Kidney tubule cell (primary cell): ENCODE measurements around the gene ABT1.
"Not testable (repeated sequence)": the region's sequence is repeated elsewhere in the genome, so short reads cannot be mapped to it uniquely, and the experiment has no call there.

Experiments used
- DNase-seq: peaks from one replicate; pipeline ENCODE4 v3.0.0-alpha.2; 2018; ENCODE audit warnings: low spot score

The ABT1 gene

DNA sequence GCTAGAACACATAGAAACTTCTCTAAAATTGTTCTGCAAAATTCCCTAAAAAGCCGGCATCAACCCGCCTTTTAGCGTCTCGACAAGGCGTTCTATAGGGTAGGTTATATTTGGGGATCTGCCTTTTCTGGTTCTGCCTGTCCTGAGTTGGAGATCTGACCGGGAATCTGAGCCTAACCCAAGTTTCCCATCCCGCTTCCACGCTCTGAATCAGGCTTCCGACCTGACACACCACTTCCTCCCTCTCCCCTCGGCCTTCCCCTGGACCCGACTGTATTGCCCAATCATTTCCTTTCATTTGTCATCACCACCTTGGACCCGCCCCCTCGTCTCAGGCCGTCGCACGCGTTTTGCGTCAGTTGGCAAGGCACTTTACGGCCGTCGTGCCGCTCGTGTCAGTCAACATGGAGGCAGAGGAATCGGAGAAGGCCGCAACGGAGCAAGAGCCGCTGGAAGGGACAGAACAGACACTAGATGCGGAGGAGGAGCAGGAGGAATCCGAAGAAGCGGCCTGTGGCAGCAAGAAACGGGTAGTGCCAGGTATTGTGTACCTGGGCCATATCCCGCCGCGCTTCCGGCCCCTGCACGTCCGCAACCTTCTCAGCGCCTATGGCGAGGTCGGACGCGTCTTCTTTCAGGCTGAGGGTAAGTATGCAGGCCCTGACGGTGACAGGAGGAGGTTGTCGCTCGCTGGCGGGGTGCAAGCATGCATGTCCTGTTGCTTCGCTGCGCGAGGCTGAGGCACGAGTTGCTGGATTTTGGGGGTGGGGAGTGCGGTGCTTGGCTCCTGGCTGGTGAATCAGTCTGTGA lies at the start of gene ABT1:
Gene ABT1 (plus strand): TSS at position 375 of the 810 bp plus-strand sequence. CDS start 30 bp downstream, at position 405.
- peak; percentile 98 for DNase-seq

DNA sequence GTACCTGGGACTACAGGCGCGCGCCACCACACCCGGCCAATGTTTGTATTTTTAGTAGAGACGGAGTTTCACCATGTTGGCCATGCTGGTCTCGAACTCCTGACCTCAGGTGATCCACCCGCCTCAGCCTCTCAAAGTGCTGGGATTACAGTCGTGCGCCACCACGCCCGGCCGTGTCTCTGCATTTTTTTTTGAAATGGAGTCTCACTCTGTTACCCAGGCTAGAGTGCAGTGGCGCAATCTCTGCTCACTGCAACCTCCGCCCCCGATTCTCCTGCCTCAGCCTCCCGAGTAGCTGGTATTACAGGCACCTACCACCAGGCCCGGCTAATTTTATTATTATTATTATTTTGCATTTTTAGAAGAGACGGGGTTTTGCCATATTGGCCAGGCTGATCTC lies 49.4 kb upstream of the ABT1 start:
- not testable (repeated sequence) for DNase-seq

- peak; percentile 55 for DNase-seq
Measured at GRCh38 chr6:26550250-26550993, 46.3 kb upstream of the ABT1 start.

DNA sequence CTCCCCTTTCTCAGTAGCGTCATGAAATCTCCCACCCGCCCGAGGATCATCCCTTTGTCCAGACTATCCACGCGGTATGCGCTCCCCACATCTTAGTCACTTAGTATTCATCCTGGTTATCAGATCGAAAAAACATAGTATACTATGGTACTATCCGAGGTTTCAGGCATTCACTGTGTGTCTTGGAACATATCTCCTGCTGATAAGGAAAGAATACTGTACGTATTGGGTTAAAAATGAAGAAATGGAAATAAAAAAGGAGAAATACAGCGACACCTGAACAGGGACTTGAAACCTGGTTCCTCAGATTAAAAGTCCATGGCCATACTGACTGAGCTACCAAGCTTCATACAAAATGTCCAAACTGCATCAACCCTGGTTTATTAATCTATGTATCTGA lies 44.5 kb upstream of the ABT1 start:
- no peak for DNase-seq

DNA sequence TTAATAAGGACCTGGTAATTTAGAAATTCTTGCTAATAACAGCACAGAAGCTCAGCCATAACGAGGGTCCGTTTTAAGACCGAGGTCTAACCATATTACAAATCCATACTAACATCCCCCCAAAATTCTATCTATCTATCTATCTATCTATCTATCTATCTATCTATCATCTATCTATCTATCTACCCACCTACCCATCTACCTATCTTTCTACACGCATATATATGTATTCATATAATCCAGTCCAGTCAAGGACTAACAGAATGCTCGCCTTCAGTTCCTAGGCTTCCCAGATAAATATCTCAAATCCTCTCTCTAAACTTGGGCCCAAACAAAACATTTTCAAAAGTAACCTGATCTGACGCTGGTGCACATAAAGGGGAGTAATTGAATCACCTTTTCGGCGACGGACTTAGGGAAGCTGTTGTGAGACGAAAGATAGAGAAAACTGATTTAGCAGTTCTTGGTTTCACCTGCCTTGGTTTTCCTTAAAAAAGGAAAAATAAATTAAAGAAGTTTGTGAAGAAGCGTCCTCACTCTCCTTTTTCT lies 44.0 kb upstream of the ABT1 start:
- no peak for DNase-seq

- DNase-seq, result peak; percentile 79
Measured at GRCh38 chr6:26553264-26553634, 43.5 kb upstream of the ABT1 start.

DNA sequence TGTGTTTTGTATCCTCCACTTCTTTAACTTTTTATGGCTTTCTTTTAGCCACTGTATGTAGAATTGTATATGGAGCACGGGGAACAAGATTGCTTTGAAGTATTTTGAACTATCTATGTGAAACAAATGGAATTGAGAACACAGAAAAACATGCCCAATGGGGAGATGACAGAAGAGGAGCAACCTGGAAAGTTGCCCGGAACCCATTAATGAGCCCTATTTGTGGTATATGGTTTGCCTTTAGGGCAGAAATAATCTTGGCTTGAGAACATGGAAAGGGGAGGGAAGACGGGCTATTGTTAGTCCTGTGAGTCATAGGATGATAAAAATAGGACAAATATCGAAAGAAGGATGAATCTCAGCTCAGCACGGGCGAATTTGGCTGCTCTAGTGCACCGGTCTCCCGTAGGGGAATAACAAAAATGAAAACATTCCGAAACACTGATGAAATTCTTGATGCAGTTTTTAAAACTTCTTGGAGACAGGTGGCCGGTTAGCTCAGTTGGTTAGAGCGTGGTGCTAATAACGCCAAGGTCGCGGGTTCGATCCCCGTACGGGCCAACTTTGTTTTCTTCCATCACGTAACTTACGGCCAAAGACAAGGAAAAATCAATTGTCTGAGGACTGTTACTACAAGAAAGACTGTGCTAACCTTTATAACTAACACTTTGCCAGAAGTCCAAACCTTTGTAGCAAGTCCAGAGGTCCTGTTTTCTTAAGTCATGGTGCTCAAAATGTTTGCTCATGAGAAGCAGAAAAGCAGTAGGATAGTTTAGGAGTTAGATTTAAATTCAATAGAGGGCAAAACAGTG lies 42.9 kb upstream of the ABT1 start:
- peak; percentile 93 for DNase-seq

- no peak for DNase-seq
Measured at GRCh38 chr6:26554447-26554696, 42.4 kb upstream of the ABT1 start.

- peak; percentile 83 for DNase-seq
Measured at GRCh38 chr6:26554697-26555504, 41.9 kb upstream of the ABT1 start.

- peak; percentile 28 for DNase-seq
Measured at GRCh38 chr6:26555505-26556262, 41.1 kb upstream of the ABT1 start.

- DNase-seq, result peak; percentile 95
Measured at GRCh38 chr6:26556263-26557070, 40.3 kb upstream of the ABT1 start.

GRCh38 chr6:26561533-26562466 lies 35.0 kb upstream of the ABT1 start:
- DNase-seq, result no peak

DNA sequence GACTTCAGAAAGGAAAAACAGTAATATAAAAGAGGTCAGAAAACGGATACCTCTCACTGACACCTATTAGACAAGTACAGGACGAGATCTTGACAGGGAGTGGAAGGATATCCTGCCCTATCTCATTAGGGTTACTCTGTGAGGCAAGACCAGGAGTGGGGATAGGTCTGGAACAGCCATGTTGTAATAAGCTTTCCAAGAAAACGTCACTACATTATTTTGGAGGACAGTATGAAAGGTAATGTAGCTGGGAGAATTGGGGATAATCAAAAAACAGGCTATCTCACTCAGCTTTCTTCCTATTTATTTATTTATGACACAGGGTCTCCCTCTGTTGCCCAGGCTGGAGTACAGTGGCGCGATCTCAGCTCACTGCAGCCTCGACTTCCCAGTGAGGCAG lies 33.3 kb upstream of the ABT1 start:
- DNase-seq, result no peak

GRCh38 chr6:26568601-26569432 lies 27.9 kb upstream of the ABT1 start:
- peak; percentile 90 for DNase-seq

DNA sequence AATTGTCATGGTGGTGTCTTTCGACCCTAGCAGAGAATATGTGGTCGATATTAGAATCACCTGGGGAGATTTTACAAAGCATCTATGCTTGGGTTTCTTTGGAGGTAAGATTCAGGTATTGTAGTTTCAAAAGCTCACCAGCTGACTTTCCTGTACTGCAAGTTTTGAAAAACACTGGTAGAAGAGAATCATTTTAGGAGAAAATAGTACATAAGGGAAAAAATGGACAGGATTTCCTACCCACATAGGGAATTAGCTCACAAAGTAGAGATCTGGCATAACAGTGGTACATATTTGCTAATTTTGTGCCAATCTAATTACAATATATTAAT lies 27.4 kb upstream of the ABT1 start:
- DNase-seq, result no peak

- DNase-seq, result no peak
Measured at GRCh38 chr6:26570027-26570809, 26.5 kb upstream of the ABT1 start.

DNA sequence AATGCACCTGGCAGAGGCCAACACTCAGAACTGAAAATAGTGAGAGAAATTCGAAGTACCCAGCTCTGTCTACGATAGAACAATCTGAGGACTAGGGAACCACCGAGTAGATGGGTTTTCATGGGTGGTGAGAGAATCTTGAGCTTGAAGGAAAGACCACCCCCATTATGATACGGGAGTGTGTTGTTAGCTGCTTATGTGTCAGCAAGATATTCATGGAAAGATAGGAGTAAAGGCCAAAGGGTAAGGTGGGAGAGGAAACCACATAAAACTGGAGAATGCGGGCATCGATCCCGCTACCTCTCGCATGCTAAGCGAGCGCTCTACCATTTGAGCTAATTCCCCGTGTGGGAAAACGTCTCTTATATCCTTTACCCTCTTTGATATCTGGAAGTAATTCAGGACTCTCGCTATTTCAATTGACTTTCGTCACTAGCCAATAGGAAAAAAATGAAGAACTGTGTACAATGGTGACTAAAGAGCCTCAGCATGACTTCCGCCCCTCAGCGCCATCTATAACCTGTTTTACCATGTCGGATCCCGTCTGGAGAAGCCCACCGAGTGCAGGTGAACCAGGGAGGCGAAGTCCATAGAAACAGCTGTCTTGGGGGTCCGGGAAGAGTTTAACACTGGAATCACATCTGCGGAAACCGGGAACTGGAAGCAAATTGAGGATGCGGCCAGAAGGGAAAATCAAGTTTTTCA lies 25.0 kb upstream of the ABT1 start:
- DNase-seq, result peak; percentile 94
